Tibial nerve (tissue), 4 donors: ENCODE data around the gene ST3GAL4. TPM values are rescaled to one million over a fixed set of nuclear protein-coding genes. Genes with fewer than 3 reads are reported as not detected.

Source experiments
- DNase-seq, 2 donors: peaks; one replicate each; pipeline ENCODE4 v3.0.0-alpha.2; 2019; ENCODE audit warnings: low spot score in 2 of 2
- H3K27ac ChIP-seq, 4 donors: fragments of 200-600 bp; sonication (generic) in 3 of 4; one replicate each; pipeline ENCODE4 v1.5.1; 2017 to 2019; ENCODE audit warnings: mild to moderate bottlenecking in 1 of 4
- H3K27me3 ChIP-seq, 2 donors: fragments of 200-600 bp; sonication (generic) in 1 of 2; one replicate each; pipeline versions ENCODE4 v1.5.1 to v1.6.0; 2017 to 2019
- H3K36me3 ChIP-seq, 3 donors: fragments of 200-600 bp; sonication (generic); one replicate each; pipeline ENCODE4 v1.5.1; 2018 to 2019
- H3K4me1 ChIP-seq, 4 donors: fragments of 200-600 bp; sonication (generic) in 3 of 4; one replicate each; pipeline ENCODE4 v1.5.1; 2017 to 2019
- H3K4me3 ChIP-seq, 4 donors: fragments of 200-600 bp; sonication (generic) in 3 of 4; one replicate each; pipeline ENCODE4 v1.5.1; 2017 to 2019; ENCODE audit warnings: mild to moderate bottlenecking in 1 of 4, moderate library complexity in 1 of 4
- H3K9me3 ChIP-seq, 4 donors: fragments of 200-600 bp; sonication (generic) in 3 of 4; one replicate each; pipeline ENCODE4 v1.5.1; 2017 to 2019
- CTCF ChIP-seq, 5 experiments: fragments of 200-600 bp in 3 of 5; fragments of 450-650 bp in 2 of 5; sonication (generic) in 3 of 5; IDR thresholded peaks; one replicate each; pipeline ENCODE4 v1.5.1; 2016 to 2019; ENCODE audit warnings: antibody characterized with exemption in 5 of 5, mild to moderate bottlenecking in 3 of 5, moderate library complexity in 2 of 5
- EP300 ChIP-seq, 2 donors: sonication (generic); formaldehyde crosslinking; IDR thresholded peaks; one replicate each; pipeline ENCODE4 v1.6.1; 2017; ENCODE audit warnings: antibody characterized with exemption in 2 of 2, mild to moderate bottlenecking in 1 of 2
- POLR2A ChIP-seq, 2 donors: fragments of 450-650 bp; IDR thresholded peaks; one replicate each; pipeline ENCODE4 v1.6.1; 2017; ENCODE audit warnings: antibody characterized with exemption in 2 of 2, mild to moderate bottlenecking in 2 of 2, moderate library complexity in 2 of 2
- WGBS, 2 donors: methylation state at CpG; one replicate each; pipeline ENCODE4 v1.1.5; 2018; 5-methylcytosine and 5-hydroxymethylcytosine counted together
- total RNA-seq, 4 donors: library from RNA; depleted of rRNA; stranded (reverse); fragments of >200 nt; gene quantifications; one replicate each; pipeline ENCODE4 v1.1.0, GENCODE V29; 2016

ST3GAL4 gene
- total RNA-seq, 4 donors from 2014 or later = 68.1 to 162 (median 122) TPM

GRCh38 chr11:126355926-126356897, 726 bp downstream of the ST3GAL4 start:
- Histone ChIP-seq H3K4me3 (peak overlapping the region; percentile 44 to 81 (median 60)), H3K27ac (peak overlapping the region; percentile 86 to 93 (median 86)), H3K27me3 (no peaks in the 10 kb centered on the region), H3K9me3 (no peaks in the 10 kb centered on the region), H3K4me1 (peaks cover 0 to 91% (median 54%) of the 10 kb centered on the region in 4 donors), H3K36me3 (no peaks in the 10 kb centered on the region)
- TF ChIP-seq CTCF (IDR thresholded peaks at IDR 0.05) (peak in 1 of 5 experiments; percentile 16), POLR2A (IDR thresholded peaks at IDR 0.05) (no peak), EP300 (IDR thresholded peaks at IDR 0.05) (peak in 1 of 2 donors; percentile 72)
- 3 to 14% methylated on average over 10 to 20 of the region's 46 CpGs for WGBS, 2 donors
- no peak for DNase-seq

- TF ChIP-seq EP300 (IDR thresholded peaks at IDR 0.05) (no peak), POLR2A (IDR thresholded peaks at IDR 0.05) (no peak), CTCF (IDR thresholded peaks at IDR 0.05) (no peak)
- peak overlapping the region; percentile 86 to 93 (median 86) for H3K27ac ChIP-seq
These were observed 1.8 kb downstream of the ST3GAL4 start for GRCh38 chr11:126357055-126357962.

GRCh38 chr11:126357969-126358762, 2.7 kb downstream of the ST3GAL4 start:
- Histone ChIP-seq H3K9me3 (no peaks in the 10 kb centered on the region), H3K27ac (peak overlapping the region; percentile 86 to 93 (median 86)), H3K4me1 (peaks cover 0 to 90% (median 53%) of the 10 kb centered on the region in 4 donors), H3K36me3 (no peaks in the 10 kb centered on the region), H3K27me3 (no peaks in the 10 kb centered on the region), H3K4me3 (peak overlapping the region; percentile 44 to 81 (median 60))
- 28 to 29% methylated on average over 10 to 18 of the region's 18 CpGs for WGBS, 2 donors
- TF ChIP-seq EP300 (IDR thresholded peaks at IDR 0.05) = no peak
- TF ChIP-seq CTCF (IDR thresholded peaks at IDR 0.05) = no peak
- no peak for TF ChIP-seq POLR2A (IDR thresholded peaks at IDR 0.05)
- no peak for DNase-seq

More at GRCh38 chr11:126357055-126357962, 1.8 kb downstream of the ST3GAL4 start:
- H3K36me3 ChIP-seq = no peaks in the 10 kb centered on the region
- peaks cover 0 to 90% (median 55%) of the 10 kb centered on the region in 4 donors for H3K4me1 ChIP-seq
- no peaks in the 10 kb centered on the region for H3K27me3 ChIP-seq
- H3K4me3 ChIP-seq = peak overlapping the region; percentile 44 to 81 (median 60)
- no peak for DNase-seq
- no peaks in the 10 kb centered on the region for H3K9me3 ChIP-seq
- WGBS, 2 donors = 25 to 36% methylated on average over 17 of the region's 17 CpGs

- no peak for DNase-seq
- H3K4me1 ChIP-seq = peaks cover 4 to 90% (median 50%) of the 10 kb centered on the region in 4 donors
- 52 to 64% methylated on average over 1 to 2 of the region's 2 CpGs for WGBS, 2 donors
- TF ChIP-seq POLR2A (IDR thresholded peaks at IDR 0.05) (no peak), EP300 (IDR thresholded peaks at IDR 0.05) (no peak), CTCF (IDR thresholded peaks at IDR 0.05) (no peak)
- H3K9me3 ChIP-seq = no peaks in the 10 kb centered on the region
- no peaks in the 10 kb centered on the region for H3K27me3 ChIP-seq
- H3K27ac ChIP-seq = peak overlapping the region; percentile 65 to 93 (median 86)
- H3K36me3 ChIP-seq = no peaks in the 10 kb centered on the region
- H3K4me3 ChIP-seq = peak overlapping the region in 2 of 4 donors; percentile 3 to 59
These were observed 3.3 kb downstream of the ST3GAL4 start for GRCh38 chr11:126358763-126359160.
